CD4-positive, CD25-positive, alpha-beta regulatory T cell (primary cell): ENCODE measurements around the gene PCSK4. TPM values are rescaled to one million over a fixed set of nuclear protein-coding genes. Genes with fewer than 3 reads are reported as not detected.

Experiments used
- ATAC-seq, 2 donors: fragments of 150-1000 bp; cut with Tn5 transposase; one replicate each; pipeline ENCODE4 v1.10.0; 2021; ENCODE audit warnings: low read depth in 2 of 2, moderate number of reproducible peaks in 2 of 2, moderate library complexity in 1 of 2
- DNase-seq, 3 donors: peaks; one replicate each; pipeline versions ENCODE4 v3.0.0 to v3.0.0-alpha.2; 2012 to 2022; ENCODE audit warnings: mixed read lengths in 1 of 3
- H3K27ac ChIP-seq: one replicate; pipeline ENCODE4 v1.7.0; 2013; ENCODE audit warnings: mild to moderate bottlenecking, low read length; ENCODE audit not compliant: insufficient read depth, poor library complexity, severe bottlenecking
- H3K27me3 ChIP-seq: one replicate; pipeline ENCODE4 v1.7.0; 2013; ENCODE audit warnings: low read length; ENCODE audit not compliant: control insufficient read depth, insufficient read depth
- H3K36me3 ChIP-seq: one replicate; pipeline ENCODE4 v1.7.0; 2013; ENCODE audit warnings: mild to moderate bottlenecking, low read length, moderate library complexity; ENCODE audit not compliant: control insufficient read depth, insufficient read depth
- H3K4me1 ChIP-seq: 2 replicates; pipeline ENCODE4 v1.7.0; 2013; ENCODE audit warnings: mild to moderate bottlenecking, low read length; ENCODE audit not compliant: insufficient read depth, control insufficient read depth, poor library complexity, severe bottlenecking
- H3K4me3 ChIP-seq: one replicate; pipeline ENCODE4 v1.7.0; 2013; ENCODE audit warnings: low read depth, mild to moderate bottlenecking, low read length, moderate library complexity
- H3K9me3 ChIP-seq, 2 experiments: 1 replicate in 1 of 2; 2 replicates in 1 of 2; pipeline ENCODE4 v1.7.0; 2013; ENCODE audit warnings: low read length in 2 of 2, mild to moderate bottlenecking in 1 of 2, moderate library complexity in 1 of 2; ENCODE audit not compliant: control insufficient read depth in 2 of 2
- H3K27ac Mint-ChIP-seq, 3 donors: one replicate each; pipeline ENCODE4 v1.8.0; 2020 to 2022; ENCODE audit warnings: mild to moderate bottlenecking in 3 of 3, mixed read lengths in 3 of 3, moderate library complexity in 2 of 3
- H3K27me3 Mint-ChIP-seq: one replicate; pipeline ENCODE4 v1.8.0; 2022; ENCODE audit warnings: mild to moderate bottlenecking, mixed read lengths
- H3K36me3 Mint-ChIP-seq: one replicate; pipeline ENCODE4 v1.8.0; 2020; ENCODE audit warnings: mixed read lengths
- H3K4me1 Mint-ChIP-seq, 4 donors: one replicate each; pipeline ENCODE4 v1.8.0; 2020 to 2022; ENCODE audit warnings: mixed read lengths in 4 of 4, mild to moderate bottlenecking in 1 of 4
- H3K4me3 Mint-ChIP-seq, 4 donors: one replicate each; pipeline ENCODE4 v1.8.0; 2020 to 2022; ENCODE audit warnings: mild to moderate bottlenecking in 4 of 4, mixed read lengths in 4 of 4, moderate library complexity in 3 of 4
- H3K9me3 Mint-ChIP-seq, 7 donors: one replicate each; pipeline ENCODE4 v1.8.0; 2020 to 2022; ENCODE audit warnings: mixed read lengths in 7 of 7, mild to moderate bottlenecking in 3 of 7, moderate library complexity in 2 of 7
- polyA plus RNA-seq, 4 donors: library from polyadenylated mRNA; unstranded; fragments of 300-500 nt; fragmentation: Illumina TruSeq; gene quantifications; one replicate each; pipeline ENCODE4 v1.2.3, GENCODE V29; 2021
- total RNA-seq: library from RNA; stranded (reverse); gene quantifications from one replicate; pipeline ENCODE4 v1.2.3, GENCODE V29; 2022

The PCSK4 gene
- total and polyA plus RNA-seq, 5 donors from 2014 or later = 0.08 to 1.3 (median 0.79) TPM; not detected in 1

- H3K4me3 ChIP-seq = no peak overlapping the region
- H3K4me1 Mint-ChIP-seq = peaks cover 0 to 3% (median 0%) of the 10 kb centered on the region in 4 donors
- peaks cover 69% of the 10 kb centered on the region for H3K36me3 ChIP-seq
- H3K27me3 Mint-ChIP-seq = no peaks in the 10 kb centered on the region
- H3K27ac ChIP-seq = no peak overlapping the region
- DNase-seq = no peak
- H3K27me3 ChIP-seq = no peaks in the 10 kb centered on the region
- H3K9me3 Mint-ChIP-seq = no peaks in the 10 kb centered on the region
- no peak overlapping the region for H3K4me3 Mint-ChIP-seq
- no peak for ATAC-seq
- no peaks in the 10 kb centered on the region for H3K9me3 ChIP-seq
- H3K36me3 Mint-ChIP-seq = peaks cover 7% of the 10 kb centered on the region
- H3K27ac Mint-ChIP-seq = no peak overlapping the region
- no peaks in the 10 kb centered on the region for H3K4me1 ChIP-seq
Observed at GRCh38 chr19:1431759-1432506, 58.2 kb downstream of the PCSK4 start.

Other genes with a start within 250 kb of the PCSK4 start
- gene ATP5F1D, start 248.6 kb downstream of the PCSK4 start, total RNA-seq = 124 TPM
- 100 to 1,000 TPM; 208 to 236 (median 223) TPM for gene ATP5F1D, start 248.6 kb downstream of the PCSK4 start, polyA plus RNA-seq
- gene MIDN, start 241.8 kb downstream of the PCSK4 start, total RNA-seq = 126 TPM
- 1 to 10 TPM; 1.4 to 3.4 (median 1.8) TPM for gene MIDN, start 241.8 kb downstream of the PCSK4 start, polyA plus RNA-seq
- 497 TPM for gene CIRBP, start 221.0 kb downstream of the PCSK4 start, total RNA-seq
- 100 to 1,000 TPM; 172 to 243 (median 210) TPM for gene CIRBP, start 221.0 kb downstream of the PCSK4 start, polyA plus RNA-seq
- gene FAM174C, start 214.8 kb downstream of the PCSK4 start, total RNA-seq = 44.2 TPM
- gene FAM174C, start 214.8 kb downstream of the PCSK4 start, polyA plus RNA-seq = 10 to 100 TPM; 72.9 to 91.3 (median 88.4) TPM
- not detected for gene EFNA2, start 204.5 kb downstream of the PCSK4 start, total RNA-seq
- not detected for gene EFNA2, start 204.5 kb downstream of the PCSK4 start, polyA plus RNA-seq
- gene NDUFS7, start 106.4 kb downstream of the PCSK4 start, total RNA-seq = 58.3 TPM
- gene NDUFS7, start 106.4 kb downstream of the PCSK4 start, polyA plus RNA-seq = 100 to 1,000 TPM; 190 to 227 (median 215) TPM
- gene GAMT, start 88.8 kb downstream of the PCSK4 start, total RNA-seq = 6.7 TPM
- gene GAMT, start 88.8 kb downstream of the PCSK4 start, polyA plus RNA-seq = 10 to 100 TPM; 10.4 to 20.2 (median 14.2) TPM
- gene DAZAP1, start 82.8 kb downstream of the PCSK4 start, total RNA-seq = 153 TPM
- gene DAZAP1, start 82.8 kb downstream of the PCSK4 start, polyA plus RNA-seq = 1 to 10 TPM; 2.4 to 5.3 (median 4.2) TPM
- gene RPS15, start 52.0 kb downstream of the PCSK4 start, total RNA-seq = 1,352 TPM
- 1,000 to 10,000 TPM; 2,869 to 3,453 (median 3,084) TPM for gene RPS15, start 52.0 kb downstream of the PCSK4 start, polyA plus RNA-seq
- gene APC2, start 40.2 kb downstream of the PCSK4 start, total RNA-seq = 0.25 TPM
- under 1 TPM in 2 of 4 donors, not detected in 2; 0.06 to 0.07 TPM for gene APC2, start 40.2 kb downstream of the PCSK4 start, polyA plus RNA-seq
- 33.4 TPM for gene C19orf25, start 11.1 kb downstream of the PCSK4 start, total RNA-seq
- 10 to 100 TPM; 42.2 to 64.0 (median 54.0) TPM for gene C19orf25, start 11.1 kb downstream of the PCSK4 start, polyA plus RNA-seq
- 1.3 TPM for gene REEP6, start 831 bp upstream of the PCSK4 start, total RNA-seq
- 1 to 10 TPM; 1.5 to 3.3 (median 2.6) TPM for gene REEP6, start 831 bp upstream of the PCSK4 start, polyA plus RNA-seq
- 2.1 TPM for gene ADAMTSL5, start 22.7 kb upstream of the PCSK4 start, total RNA-seq
- gene ADAMTSL5, start 22.7 kb upstream of the PCSK4 start, polyA plus RNA-seq = 1 to 10 TPM in 2 of 4 donors, under 1 TPM in 2; 0.29 to 3.3 (median 1.8) TPM
- gene PLK5, start 33.7 kb upstream of the PCSK4 start, total RNA-seq = not detected
- gene PLK5, start 33.7 kb upstream of the PCSK4 start, polyA plus RNA-seq = not detected
- gene MEX3D, start 78.0 kb upstream of the PCSK4 start, total RNA-seq = 3.6 TPM
- gene MEX3D, start 78.0 kb upstream of the PCSK4 start, polyA plus RNA-seq = under 1 TPM in 1 of 4 donors, not detected in 3; 0.21 TPM
- gene MBD3, start 102.5 kb upstream of the PCSK4 start, total RNA-seq = 39.7 TPM
- gene MBD3, start 102.5 kb upstream of the PCSK4 start, polyA plus RNA-seq = 1 to 10 TPM; 4.8 to 6.3 (median 5.6) TPM
- gene UQCR11, start 115.1 kb upstream of the PCSK4 start, total RNA-seq = 126 TPM
- gene UQCR11, start 115.1 kb upstream of the PCSK4 start, polyA plus RNA-seq = 100 to 1,000 TPM; 574 to 819 (median 585) TPM
- gene TCF3, start 162.3 kb upstream of the PCSK4 start, total RNA-seq = 56.5 TPM
- gene TCF3, start 162.3 kb upstream of the PCSK4 start, polyA plus RNA-seq = 1 to 10 TPM; 3.4 to 7.5 (median 3.6) TPM